COLO829 (cell line): Measurements from ENCODE around the gene DERL3.
A peak's percentile ranks its signal among the peaks of the same experiment; 100 is the strongest.

Experiments
- DNase-seq: peaks from one replicate; pipeline ENCODE4 v3.0.0; 2012; ENCODE audit warnings: low spot score

Gene DERL3

DNA sequence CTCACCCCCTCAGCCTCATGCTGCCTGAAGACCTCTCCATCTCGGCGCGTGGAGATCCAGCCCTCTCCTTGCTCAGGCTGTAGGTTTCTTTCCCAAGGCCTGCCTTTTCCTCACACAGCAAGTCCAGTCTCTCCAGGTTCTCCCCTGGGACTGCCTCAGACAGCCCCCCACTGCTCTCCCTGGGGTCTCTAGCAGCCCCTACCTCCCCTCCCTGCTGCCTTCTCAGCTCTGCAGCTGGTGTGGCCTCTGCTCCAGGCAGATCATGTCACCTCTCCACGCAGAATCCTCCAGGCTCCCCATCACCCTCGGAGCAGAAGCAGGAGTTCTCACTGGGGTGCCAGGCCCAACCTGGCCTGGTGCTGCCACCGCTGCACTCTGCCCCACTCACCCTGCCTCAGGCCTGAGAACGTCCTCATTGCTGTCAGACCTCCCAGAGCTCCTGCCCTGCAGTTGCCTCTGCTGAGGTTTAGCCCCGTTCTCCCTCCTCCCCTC lies 36.9 kb downstream of the DERL3 start:
- no peak for DNase-seq

DNA sequence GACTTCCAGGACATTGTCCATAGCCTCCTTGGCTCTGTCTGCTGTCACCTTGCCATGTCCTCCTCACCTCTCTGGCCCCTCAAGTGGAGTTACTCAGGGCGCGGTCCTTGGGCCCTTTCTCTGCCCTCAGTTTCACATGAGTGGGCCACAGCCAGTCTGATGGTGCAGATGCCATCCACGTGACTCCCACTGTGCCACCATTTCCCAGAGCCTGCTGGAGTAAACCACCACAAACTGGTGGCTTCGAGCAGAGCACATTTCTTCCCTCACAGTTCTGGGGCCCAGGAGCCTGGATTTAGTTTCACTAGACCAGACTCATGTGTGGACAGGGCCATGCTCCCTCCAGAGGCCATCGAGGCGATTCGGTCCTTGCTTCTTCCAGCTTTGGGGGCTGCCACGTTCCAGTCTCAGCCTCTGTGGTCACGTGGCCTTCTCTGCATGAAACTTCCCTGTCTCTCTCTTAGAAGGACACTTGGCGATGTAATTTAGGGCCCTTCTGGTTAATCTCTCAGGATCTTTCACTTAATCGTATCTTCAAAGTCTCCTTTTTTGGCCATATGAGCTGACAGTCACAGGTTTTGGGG lies 37.5 kb downstream of the DERL3 start:
- DNase-seq: no peak

DNA sequence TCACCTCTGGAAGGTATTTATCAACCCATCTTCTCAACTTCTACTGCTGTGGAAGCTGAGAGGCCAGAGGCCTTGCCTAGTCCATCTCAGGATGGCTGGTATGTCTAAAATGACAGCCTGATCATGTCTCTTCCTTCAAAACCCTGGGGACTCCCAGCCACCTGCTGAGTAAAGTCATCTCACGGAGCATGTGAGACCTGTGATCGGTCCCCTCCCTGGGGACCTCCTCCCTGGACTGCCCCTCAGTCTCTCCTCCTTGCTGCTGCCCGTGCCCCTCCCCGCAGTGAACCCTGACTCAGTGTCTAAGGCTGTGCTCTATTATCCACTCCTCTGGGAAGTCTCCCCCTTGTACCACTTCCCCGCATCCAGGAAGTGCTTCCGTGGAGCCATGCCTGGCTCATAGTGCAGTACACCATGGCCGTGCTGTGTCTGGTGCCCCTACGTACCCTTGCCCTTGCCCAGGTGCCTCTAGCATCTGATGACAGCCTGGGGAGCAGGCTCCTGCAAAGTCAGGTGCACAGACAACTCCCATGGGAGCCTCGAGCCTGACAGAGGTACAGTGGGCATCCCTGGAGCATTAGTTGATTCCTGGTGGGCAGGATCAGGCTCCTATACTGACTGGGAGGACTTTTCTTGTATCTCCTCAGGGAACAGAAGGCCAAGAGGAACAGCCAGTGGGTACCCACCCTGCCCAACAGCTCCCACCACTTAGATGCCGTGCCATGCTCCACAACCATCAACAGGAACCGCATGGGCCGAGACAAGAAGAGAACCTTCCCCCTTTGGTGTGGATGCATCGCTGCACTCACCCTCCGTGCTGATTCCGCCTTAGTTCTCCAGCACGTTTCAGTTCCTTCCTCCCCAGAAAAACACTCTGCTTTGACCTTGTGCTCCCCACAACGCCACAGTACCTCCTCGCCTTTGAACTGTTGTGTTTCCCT lies 38.2 kb downstream of the DERL3 start:
- DNase-seq: no peak

DNA sequence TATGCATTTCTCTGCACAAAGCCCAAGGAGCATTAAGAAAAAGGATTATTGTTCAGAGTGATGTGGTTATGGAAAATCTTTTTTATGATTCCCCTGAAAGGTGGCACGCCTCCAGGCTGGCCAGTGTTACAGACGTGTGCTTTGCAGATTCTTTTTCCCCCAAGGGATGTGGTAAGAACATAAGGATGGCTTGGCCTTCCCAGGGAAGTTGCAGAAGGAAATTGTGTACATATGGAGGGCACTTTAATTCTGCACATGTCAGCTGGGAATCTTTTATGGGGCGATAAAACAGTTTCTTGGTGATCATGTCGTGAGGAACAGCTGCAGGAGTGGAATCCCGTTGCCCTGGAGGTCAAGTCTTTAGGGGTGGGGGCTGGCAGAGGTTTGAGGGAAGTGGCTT lies 42.3 kb downstream of the DERL3 start:
- no peak for DNase-seq

DNA sequence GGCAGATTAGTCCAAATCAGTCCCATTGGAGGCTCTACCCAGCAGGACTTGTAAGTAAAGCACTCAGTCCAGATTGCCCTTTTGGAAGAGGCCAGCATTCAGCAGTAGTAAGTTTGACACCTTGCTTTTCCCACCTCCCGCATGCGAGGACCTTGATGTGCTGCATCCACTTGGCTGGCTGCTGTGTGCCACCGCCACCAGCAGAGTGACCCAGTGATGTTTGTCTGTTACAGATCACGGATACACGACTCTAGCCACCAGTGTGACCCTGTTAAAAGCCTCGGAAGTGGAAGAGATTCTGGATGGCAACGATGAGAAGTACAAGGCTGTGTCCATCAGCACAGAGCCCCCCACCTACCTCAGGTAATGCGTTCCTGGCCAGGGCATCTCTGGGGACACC lies 45.5 kb downstream of the DERL3 start:
- no peak for DNase-seq

DNA sequence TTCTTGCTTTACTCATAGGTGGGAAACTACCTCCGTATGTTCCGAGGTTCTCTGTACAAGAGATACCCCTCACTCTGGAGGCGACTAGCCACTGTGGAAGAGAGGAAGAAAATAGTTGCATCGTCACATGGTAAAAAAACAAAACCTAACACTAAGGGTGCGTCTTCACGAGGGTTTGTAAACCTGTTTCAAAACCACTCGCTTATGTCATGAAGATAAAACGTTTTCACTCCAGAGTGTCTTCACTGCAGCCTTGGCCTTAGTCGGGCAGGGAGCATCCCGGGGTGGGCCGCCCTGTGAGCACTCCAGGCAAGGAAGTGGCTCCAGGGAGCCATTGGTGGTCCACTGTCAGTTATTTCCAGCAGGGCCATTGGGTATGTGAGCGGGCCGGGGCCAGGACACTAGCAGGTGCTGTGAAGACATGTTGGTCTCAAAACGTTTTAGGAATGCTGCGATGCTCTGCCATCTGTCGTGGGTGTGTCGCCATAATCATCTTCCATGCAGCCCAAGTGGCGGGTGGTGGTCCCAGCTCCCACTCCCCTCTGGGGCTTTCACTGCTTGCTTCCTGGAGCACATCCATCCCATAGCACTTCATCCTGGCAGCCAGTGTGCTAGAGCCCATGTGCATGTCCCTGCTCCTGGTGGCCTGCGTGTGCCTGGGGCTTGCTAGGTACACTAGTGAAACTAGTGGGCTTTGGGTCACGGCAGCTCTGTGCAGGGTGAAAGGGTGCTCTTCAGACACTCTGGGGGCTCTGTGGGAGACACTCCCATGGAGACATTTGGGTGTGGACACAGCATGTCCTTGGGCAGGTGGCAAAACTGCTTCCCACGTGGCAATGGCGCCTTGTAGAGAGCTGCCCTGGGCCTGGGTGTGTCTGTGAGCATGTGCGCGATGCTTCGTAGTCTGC lies 46.8 kb downstream of the DERL3 start:
- DNase-seq: no peak

DNA sequence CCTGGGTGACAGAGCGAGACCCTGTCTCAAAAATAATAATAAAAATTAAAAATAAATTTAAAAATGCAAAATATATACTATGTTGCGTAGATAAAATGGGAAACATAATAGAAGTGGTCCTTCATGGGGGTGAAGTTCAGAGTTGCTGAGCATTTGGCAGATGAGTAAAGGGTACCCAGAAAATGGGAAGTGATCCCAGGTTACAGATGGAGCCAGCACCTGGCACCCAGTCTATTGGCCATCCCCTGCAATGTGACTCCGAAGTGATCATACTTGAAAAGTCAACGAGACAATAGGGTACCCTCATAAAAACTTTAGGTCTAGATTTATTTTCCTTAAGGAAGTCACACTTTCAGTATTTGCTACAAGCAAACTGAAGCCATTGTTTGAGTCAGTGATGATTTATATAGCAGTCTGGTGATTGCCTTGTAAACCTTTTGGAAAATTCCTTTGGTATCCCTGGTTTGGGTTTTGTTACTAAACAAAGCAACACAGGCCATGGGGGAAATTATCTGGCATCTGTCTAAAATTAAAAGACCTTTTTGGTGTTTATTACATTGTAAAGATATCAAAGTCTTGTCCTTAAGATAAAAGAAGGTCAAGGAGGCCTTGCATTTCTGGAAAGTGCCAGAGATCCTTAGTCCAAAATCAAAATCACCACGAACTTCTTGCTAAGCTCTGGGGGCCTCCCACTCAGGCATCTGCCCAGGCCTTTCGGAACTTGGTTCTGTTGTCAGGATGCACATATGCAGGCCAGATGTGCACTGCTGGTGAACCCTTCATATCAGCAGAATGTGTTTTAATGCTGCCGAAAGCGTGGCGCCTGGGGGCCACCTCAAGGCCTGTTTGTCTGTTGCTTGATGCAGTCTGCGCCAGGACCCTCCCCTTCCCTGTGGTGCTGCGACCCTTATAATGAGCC lies 47.7 kb downstream of the DERL3 start:
- no peak for DNase-seq

DNA sequence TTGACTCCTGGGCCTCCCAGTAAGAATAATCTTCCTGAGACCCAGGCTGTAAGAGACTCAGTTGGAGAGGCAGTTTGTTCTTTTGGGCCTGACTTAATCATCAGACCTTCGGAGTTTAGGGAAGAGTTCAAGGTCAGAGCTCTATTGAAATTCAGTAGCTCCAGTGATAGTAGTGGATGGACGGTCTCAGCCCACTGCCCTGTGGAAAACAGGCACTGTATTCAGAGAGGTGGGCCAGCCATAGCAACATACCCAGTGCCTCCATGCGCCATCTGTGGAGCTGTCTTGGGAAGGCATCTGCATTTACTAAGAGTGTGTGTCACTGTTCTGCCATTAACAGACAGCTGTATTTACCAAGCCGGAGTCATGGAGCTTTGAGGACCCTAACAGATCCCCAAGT lies 49.2 kb downstream of the DERL3 start:
- DNase-seq: no peak

DNA sequence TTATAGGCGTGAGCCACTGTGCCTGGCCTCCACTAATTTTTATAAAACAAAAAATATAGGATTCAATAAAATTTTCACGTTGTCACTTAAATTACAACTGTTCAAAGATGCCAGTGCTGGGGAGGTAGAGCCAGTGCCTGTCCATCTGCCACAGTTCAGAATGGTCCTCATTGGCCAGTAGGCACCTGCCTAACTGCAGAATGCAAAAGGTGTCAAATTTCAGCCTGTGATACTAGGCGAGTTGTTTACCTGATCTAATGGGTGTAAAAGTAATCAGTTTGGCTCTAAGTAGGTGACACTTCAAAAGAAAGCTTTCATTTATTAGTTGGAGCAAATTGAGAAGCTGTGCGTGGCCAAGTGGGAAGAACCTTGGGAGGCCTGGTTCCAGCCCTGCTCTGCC lies 49.7 kb downstream of the DERL3 start:
- no peak for DNase-seq

DNA sequence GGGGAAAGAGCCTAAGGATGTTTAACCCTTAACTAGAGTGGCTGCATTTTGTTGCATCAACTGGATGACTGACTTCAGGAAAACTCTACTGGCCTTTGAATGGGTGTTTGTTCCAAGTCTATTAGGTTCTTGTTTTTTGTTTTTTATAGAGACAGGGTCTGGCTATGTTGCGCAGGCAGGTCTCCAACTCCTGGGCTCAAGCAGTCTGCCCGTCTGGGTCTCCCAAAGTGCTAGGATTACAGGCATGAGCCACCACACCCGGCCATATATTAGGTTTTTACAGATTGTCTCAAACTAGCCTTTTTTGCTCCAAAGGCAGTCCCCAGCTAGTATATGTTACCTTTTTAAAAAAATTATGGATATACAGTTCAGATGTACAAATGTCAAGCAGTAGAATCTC lies 50.9 kb downstream of the DERL3 start:
- no peak for DNase-seq

DNA sequence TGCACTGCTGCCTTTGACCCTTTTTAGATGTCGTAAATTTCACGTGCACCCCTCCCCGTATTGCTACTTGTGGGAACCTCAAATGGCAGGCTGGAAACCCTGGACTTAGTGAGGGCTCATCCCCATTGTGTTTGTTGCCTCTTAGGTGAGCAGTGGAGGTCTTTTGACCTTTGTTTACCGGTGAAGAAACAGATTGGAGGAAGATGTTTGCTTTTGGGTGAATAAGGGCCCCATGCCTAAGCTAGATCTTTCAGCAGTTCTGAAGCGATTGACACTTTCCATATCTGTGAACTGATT lies 51.3 kb downstream of the DERL3 start:
- DNase-seq: no peak

DNA sequence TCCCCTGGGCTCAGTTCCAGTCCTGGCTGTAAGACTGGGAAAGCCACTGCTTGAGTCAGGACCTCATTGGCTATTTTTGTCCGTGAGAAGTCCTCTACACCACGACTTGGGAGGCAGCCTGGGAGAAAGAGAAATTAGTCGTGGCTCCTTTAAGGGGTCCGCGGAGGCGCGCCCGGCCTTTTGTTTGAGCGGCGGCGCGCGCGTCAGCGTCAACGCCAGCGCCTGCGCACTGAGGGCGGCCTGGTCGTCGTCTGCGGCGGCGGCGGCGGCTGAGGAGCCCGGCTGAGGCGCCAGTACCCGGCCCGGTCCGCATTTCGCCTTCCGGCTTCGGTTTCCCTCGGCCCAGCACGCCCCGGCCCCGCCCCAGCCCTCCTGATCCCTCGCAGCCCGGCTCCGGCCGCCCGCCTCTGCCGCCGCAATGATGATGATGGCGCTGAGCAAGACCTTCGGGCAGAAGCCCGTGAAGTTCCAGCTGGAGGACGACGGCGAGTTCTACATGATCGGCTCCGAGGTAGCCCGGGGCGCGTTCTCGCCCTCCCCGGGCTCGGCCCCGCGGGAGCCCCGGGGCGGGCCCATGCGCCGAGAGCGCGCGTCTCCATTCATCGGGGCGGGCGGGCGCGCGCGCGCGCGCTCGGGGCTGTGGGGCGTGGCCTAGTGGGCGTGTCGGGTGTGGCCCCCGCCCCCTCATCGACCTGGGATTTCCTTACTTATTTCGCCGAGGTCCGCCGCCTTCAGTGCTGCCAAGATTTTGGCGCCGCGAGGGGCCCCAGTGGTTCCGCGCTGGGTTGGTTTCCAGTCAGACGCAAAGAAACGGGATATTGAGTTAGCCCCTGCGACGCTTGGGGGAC lies 51.8 kb downstream of the DERL3 start, which contains the start of gene SMARCB1:
Gene SMARCB1, plus strand, starts transcription at position 215 of the 848 bp plus-strand sequence. Its CDS starts 204 bp downstream, at position 419.
- peak; percentile 92 for DNase-seq

DNA sequence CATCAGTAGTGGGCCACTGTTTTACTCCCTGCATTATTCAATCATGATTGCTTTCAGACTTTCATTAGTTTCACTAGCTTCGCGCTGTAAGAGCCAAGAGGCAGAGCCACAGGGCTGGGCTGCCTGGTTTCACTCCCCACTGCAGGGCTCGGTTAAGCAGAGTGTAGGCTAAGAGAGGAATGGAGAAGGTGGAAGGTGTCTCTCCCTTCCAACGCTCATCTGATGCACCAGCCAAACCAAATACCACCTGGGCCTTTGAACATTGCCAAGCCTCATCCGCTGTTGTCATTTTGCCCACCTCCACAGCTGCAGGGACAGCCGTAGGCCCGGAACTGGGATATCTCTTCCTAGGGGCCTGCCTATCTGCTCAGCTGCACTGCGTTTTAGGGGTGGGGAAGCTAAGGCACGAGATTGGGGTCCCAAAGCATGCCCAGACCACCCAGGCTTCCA lies 52.5 kb downstream of the DERL3 start:
- no peak for DNase-seq
